Lower leg skin (tissue), 3 donors: ENCODE results near the gene THAP4.

Experiments
- CTCF ChIP-seq, 3 donors: fragments of 450-650 bp; IDR thresholded peaks; one replicate each; pipeline ENCODE4 v1.5.1; 2016; ENCODE audit warnings: antibody characterized with exemption in 3 of 3, mild to moderate bottlenecking in 3 of 3, moderate library complexity in 2 of 3
- POLR2A ChIP-seq, 2 donors: fragments of 450-650 bp; IDR thresholded peaks; one replicate each; pipeline ENCODE4 v1.6.1; 2016 to 2017; ENCODE audit warnings: antibody characterized with exemption in 2 of 2, mild to moderate bottlenecking in 1 of 2, moderate library complexity in 1 of 2

DNA sequence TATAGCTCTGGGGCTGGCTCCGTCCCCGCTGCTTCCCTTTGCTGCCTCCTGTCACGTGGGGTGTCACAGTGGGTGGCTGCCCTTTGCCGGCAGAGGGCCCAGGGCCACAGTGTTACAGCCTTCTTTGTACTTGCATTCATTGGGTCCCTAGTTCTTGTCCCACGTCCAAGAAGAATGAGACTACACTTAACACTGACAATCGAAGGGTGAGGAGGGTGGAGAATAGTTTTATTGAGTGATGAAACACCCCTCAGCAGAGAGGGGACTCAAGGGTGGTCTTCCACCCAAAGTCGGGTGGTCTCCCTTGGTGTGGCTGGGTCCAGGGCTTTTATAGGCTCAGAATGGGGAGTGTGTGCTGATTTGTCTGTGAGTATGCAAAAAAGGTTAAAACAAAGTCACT, 2.4 kb upstream of the THAP4 start:
- TF ChIP-seq CTCF (IDR thresholded peaks at IDR 0.05), result no peak
- no peak for TF ChIP-seq POLR2A (IDR thresholded peaks at IDR 0.05)
